CD4-positive, alpha-beta T cell treated with Interleukin-17A for 4 hours (primary cell): ENCODE results near the gene SLC6A14.

Source experiments
- DNase-seq: peaks from one replicate; pipeline ENCODE4 v3.0.0-alpha.2; 2020; ENCODE audit warnings: mixed read lengths

Gene SLC6A14, protein sequence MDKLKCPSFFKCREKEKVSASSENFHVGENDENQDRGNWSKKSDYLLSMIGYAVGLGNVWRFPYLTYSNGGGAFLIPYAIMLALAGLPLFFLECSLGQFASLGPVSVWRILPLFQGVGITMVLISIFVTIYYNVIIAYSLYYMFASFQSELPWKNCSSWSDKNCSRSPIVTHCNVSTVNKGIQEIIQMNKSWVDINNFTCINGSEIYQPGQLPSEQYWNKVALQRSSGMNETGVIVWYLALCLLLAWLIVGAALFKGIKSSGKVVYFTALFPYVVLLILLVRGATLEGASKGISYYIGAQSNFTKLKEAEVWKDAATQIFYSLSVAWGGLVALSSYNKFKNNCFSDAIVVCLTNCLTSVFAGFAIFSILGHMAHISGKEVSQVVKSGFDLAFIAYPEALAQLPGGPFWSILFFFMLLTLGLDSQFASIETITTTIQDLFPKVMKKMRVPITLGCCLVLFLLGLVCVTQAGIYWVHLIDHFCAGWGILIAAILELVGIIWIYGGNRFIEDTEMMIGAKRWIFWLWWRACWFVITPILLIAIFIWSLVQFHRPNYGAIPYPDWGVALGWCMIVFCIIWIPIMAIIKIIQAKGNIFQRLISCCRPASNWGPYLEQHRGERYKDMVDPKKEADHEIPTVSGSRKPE

DNA sequence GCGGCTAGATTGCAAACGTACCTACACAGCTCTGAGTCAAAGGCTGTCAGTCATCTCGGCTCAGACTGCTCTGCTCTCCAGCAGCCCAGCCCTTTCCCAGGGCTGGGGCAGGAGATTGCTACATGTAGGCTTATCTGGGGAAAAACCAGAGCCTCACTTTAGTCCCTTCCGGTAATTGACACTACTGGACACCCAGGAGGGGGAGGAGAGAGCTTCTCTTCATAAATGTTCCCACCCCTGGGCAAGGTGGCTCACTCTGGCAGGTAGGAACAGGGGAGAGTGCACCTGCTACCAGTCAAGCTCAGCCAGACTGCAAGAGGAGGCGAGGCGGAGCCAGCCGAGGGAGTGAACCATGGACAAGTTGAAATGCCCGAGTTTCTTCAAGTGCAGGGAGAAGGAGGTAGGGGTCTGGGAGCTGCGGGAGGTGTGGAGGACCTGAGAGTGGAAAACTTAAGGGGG, at the start of gene SLC6A14:
SLC6A14 (plus strand) TSS at position 249 of the 459 bp plus-strand sequence; CDS start at position 353, 104 bp downstream.
- no peak for DNase-seq

DNA sequence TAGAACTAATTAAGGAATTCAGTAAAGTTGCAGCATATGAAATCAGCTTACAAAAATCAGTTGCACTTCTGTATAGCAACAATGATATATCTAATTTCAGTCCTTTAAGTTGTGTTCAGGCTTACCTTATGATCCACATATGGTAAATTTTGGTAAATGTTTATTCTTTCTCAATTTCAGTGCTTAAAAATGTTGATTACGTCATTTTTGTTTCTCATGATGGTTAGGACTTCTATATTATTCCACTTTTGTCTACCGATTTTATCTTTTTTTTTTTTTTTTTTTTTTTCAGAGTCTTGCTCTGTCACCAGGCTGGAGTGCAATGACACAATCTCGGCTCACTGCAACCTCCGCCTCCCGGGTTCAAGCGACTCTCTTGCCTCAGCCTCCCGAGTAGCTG, 40.7 kb upstream of the SLC6A14 start:
- DNase-seq, result no peak

DNA sequence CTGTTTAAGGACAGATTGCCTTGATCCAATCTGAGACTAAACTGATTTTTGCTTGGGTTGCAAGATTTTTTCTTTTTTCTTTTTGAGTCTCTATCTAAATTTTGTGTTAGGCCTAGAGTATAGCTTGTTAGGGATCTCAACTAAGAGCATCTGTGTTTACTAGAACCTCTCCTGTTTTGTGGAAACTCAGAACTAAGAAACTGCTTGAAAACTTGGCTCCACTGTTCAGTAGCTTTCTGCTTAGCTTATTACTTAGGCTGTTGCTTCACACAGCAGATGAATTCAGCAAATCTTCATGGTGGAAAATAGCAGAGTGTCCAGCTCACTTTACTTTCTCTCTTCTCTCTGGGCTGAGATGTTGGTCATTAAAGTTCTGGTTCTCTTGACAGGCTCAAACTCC, 36.7 kb upstream of the SLC6A14 start:
- no peak for DNase-seq

DNA sequence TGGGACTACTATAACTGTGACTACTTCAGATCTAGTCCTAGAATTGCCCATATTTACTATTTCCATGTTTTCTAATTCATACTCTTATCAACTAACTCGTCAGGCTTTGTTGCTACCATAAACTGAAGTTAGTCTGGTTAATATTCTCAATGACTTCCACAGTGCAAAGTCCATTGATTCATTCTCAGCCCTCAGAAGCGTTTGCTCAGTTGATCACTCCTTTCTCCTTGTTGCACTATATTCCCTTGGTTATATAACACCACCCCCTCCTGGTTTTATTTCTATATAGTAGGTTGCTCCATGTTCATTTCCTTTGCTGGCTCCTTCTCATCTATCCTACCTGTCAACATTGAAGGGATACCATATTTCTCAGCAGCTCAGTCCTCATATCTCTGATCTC, 27.2 kb upstream of the SLC6A14 start:
- no peak for DNase-seq

DNA sequence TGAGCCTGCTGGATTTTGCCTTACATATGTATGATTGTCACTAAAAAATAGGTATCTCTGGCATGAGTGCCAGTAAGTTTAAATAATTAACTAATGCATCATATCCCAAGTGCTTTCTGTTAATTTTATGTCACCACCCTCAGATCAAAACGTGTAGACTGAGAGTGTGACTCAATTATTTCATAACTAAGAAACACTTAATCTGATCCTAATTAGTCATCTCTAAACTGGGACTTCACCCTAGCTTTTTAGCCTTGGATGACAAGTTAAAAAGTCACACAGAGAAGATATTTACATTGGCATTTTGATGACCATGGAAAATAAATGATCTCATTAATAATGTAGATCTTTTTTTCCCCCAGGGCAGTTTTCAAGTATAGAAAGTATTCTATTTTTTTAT, 23.1 kb upstream of the SLC6A14 start:
- DNase-seq, result no peak

DNA sequence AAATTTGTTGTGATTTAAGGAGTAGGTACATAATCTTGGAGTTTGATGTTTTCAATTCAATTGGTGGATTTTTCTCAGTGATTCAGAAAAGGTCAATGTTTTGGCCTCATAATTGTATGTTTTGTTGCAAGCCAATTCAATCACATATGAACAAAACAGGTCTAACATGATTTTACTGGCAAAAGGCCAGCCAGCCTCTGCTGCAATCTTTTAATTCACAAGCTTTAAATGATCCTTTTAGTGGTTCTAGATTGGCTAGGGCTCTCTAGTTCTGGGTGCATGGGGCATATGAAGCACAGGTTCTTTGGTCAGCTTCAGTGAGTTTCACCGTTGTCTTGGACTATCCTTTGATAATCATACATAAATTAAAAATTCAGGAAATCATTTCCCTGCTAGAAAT, 19.2 kb upstream of the SLC6A14 start:
- DNase-seq, result no peak

DNA sequence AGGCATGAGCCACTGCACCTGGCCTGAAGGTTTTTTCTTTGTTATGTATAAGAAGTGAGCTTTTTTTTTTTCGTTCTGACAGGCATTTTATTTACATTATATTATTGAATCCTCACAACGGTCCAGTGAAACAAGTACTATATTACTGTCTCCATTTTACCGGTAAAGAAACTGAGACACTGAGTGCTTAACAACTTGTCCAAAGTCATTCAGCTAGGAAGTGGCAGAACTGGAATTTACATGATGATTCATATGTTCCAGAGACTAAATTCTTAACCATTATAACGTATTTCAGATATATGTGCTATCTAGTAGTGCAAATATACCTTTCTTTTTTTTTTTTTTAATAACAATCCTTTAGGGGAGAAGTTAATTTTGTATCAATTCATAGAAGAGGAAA, 18.4 kb upstream of the SLC6A14 start:
- no peak for DNase-seq

DNA sequence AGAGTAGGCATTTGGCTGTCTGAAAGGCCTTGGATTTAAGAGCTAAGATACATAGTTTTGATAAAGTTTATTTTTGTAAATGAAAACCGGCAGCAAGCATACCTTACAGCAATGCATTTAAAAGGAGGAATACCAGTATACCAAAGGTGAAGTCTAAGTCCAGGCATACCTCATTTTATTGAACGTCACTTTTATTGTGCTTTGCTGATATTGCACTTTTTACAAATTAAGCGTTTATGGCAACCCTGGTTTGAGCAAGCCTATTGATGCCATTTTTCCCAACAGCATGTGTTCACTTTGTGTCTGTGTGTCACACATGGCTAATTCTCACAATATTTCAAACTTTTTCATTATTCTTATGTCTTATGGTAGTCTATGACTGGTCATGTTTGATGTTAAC, 8.4 kb upstream of the SLC6A14 start:
- DNase-seq, result no peak

DNA sequence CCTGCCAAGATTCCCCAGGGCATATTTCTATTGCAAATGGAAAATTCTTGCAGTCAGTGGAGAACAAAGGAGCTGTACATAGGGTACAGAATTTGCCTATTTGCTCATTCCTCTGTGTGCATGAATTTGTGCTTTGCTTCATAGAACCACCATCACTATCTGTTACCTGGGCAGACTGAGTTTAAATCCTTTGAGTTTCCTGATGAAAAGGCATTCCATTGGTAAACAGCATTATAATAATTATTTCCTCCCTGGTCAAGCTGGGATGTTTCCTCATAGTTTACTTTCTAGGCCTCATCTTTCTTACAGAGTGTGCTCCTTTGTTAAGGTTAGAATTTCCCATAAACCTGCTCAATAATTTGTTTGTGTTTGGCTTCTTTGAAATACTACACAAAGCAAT, 809 bp upstream of the SLC6A14 start:
- no peak for DNase-seq

DNA sequence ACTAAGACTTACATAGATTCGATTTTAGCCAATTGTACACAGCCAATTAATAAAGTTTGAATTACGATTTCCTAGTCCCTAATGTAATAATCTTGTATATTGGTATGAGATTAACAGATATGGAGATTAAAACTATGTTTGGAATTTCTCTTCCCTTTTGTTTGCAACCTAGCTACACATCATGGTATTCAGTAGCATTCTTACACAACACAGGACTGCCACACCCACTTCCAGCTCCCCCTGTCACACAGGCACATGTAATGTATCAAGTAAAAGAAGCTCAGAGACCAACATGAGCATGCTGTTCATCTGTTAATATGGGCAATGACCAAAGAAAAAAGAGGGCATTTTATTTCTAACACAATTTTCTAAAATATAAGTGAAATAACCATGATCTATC, 12.8 kb downstream of the SLC6A14 start:
- DNase-seq, result no peak

DNA sequence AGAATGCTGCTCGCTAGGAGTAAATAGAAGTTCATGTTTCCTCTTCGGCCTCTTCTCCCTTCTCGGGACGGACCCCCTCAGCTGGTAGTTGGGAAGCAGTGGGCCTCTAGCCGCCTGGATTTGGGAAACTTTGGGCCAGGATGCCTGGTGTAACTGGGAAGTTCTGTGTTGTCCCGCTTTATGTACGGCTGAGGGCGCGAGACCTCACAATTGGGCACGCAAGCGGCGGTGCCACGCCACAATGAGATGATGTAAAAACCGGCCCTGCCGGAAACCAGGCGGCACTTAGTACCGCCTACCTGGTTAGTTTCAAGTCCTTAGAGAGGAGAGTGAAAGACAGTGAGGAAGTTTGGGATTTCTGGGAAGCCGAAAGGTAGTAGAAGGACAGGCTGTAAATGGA, 26.4 kb downstream of the SLC6A14 start, which contains the start of gene CT83:
CT83 (minus strand) TSS at position 155 of the 400 bp plus-strand sequence; CDS start at position 35, 120 bp downstream.
- no peak for DNase-seq

DNA sequence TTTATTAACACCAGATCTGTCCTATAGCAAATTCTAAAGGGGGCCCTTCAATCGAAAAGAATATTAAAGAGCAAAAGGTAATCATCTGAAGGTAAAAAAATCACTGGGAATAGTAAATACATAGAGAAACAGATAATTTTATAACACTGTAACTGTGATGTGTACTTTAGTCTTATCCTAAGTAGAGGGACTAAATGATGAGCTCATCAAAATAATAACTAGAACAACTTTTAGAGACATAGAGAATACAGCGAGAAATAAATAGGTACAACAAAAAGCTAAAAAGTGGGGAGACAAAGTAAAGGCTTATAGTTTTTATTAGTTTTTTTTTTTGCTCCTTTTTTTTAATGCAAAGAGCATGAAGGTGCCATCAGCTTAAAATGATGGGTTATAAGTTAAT, 43.7 kb downstream of the SLC6A14 start:
- DNase-seq, result no peak

DNA sequence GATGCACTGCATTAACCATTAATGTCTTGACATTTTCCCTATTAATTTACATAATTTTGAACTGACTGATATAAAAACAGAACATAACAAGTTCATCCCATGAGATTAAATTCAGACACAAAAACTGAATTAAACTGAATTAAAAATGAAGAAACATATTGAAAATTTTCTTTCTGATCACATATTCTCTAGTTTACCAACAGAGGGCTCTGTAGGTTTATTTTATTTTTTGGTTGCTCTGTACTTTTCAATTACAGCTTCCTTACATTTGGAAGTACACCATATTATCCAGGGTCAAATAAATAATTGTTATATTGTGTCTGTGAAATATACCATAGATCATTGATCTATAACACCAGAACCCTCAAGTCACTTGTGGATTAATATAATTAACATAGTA, 53.7 kb downstream of the SLC6A14 start:
- no peak for DNase-seq

DNA sequence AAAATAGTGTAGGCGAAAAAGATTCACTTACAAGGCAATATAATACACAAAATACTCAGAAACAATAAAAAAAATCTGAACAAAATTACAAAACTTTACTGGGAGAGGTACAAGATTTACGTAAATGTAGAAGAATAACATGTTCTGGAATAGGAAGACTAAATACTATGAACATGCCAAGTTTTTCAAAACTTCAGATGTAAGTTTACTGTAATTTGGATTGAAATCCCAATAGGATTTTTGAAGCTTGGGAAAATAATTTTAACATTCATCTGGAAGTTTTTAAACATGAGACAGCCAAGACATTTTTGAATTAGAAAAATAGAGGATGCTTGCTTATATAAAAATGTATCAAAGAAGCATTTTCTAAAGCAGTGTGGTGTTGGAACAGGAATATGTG, 56.9 kb downstream of the SLC6A14 start:
- no peak for DNase-seq

DNA sequence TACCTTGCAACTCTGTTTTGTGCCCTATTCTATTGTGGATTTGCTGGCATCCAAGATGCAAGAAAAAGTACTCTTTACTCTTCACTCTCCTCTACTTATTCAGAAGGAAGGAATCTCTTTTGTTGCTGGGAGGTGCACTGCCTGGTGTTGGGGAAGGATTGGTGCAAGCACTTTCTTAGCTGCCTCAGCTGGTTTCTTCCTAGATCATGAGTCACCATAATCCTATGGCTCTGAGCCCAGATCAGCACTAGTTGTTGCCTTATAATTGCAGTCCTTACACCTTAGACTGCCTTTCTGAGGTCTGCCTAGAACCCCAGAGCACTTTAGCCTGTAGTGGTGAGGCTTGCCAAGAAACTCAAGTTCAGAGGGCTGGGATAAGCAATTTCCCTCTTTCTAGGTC, 63.4 kb downstream of the SLC6A14 start:
- DNase-seq, result no peak
